DND-41 (cell line): Measurements from ENCODE around the gene TCEA3.

Experiments
- ATAC-seq: fragments of 200-7000 bp; cut with Tn5 transposase; 3 replicates; pipeline ENCODE4 v1.9.1; 2021; ENCODE audit warnings: low read depth; ENCODE audit not compliant: insufficient read depth
- DNase-seq: peaks from one replicate; pipeline ENCODE4 v3.0.0-alpha.2; 2020
- H2AFZ ChIP-seq: 2 replicates; pipeline ENCODE4 v1.6.0; 2012; ENCODE audit warnings: low read depth, low read length
- H3K27ac ChIP-seq: 2 replicates; pipeline ENCODE4 v1.5.1; 2012; ENCODE audit warnings: low read length, inconsistent platforms
- H3K27me3 ChIP-seq: fragments of 200-600 bp; sonication (generic); 2 replicates; pipeline ENCODE4 v1.6.0; 2012; ENCODE audit warnings: low read length, mild to moderate bottlenecking, inconsistent platforms; ENCODE audit not compliant: insufficient read depth, poor library complexity
- H3K36me3 ChIP-seq: 2 replicates; pipeline ENCODE4 v1.5.1; 2012; ENCODE audit warnings: low read length, inconsistent platforms; ENCODE audit not compliant: insufficient read depth
- H3K4me1 ChIP-seq: 2 replicates; pipeline ENCODE4 v1.5.1; 2012; ENCODE audit warnings: mild to moderate bottlenecking, low read length; ENCODE audit not compliant: insufficient read depth
- H3K4me2 ChIP-seq: 2 replicates; pipeline ENCODE4 v1.6.0; 2012; ENCODE audit warnings: mild to moderate bottlenecking, moderate library complexity, low read length, inconsistent platforms; ENCODE audit not compliant: insufficient read depth
- H3K4me3 ChIP-seq, 2 experiments: fragments of 200-600 bp in 1 of 2; shearing (Covaris generic) in 1 of 2; 2 replicates each; pipeline ENCODE4 v1.5.1; 2012 to 2016; ENCODE audit warnings: inconsistent platforms in 2 of 2, low read length in 2 of 2, mild to moderate bottlenecking in 2 of 2, low read depth in 1 of 2, moderate library complexity in 1 of 2
- H3K79me2 ChIP-seq: 2 replicates; pipeline ENCODE4 v1.6.0; 2012; ENCODE audit warnings: low read length, inconsistent platforms; ENCODE audit not compliant: insufficient read depth
- H3K9ac ChIP-seq: 2 replicates; pipeline ENCODE4 v1.6.0; 2012; ENCODE audit warnings: low read depth, mild to moderate bottlenecking, inconsistent platforms, low read length, moderate library complexity
- H3K9me3 ChIP-seq: 2 replicates; pipeline ENCODE4 v1.5.1; 2012; ENCODE audit warnings: low read length, moderate library complexity, mild to moderate bottlenecking, inconsistent platforms; ENCODE audit not compliant: insufficient read depth, severe bottlenecking
- H4K20me1 ChIP-seq: 2 replicates; pipeline ENCODE4 v1.6.0; 2012; ENCODE audit warnings: low read length; ENCODE audit not compliant: insufficient read depth
- EZH2 ChIP-seq: IDR thresholded peaks from 3 replicates; pipeline ENCODE4 v1.6.1; 2012; ENCODE audit warnings: borderline replicate concordance, low read depth, mild to moderate bottlenecking, moderate library complexity, low read length, inconsistent platforms; ENCODE audit not compliant: severe bottlenecking
- TF ChIP-seq, protein P1 (sequence below): IDR thresholded peaks from 2 replicates; pipeline ENCODE4 v1.5.1; 2012; ENCODE audit warnings: borderline replicate concordance, low read length, moderate library complexity, mild to moderate bottlenecking; ENCODE audit not compliant: poor library complexity, severe bottlenecking; ENCODE audit errors: extremely low read depth

TCEA3 gene

DNA sequence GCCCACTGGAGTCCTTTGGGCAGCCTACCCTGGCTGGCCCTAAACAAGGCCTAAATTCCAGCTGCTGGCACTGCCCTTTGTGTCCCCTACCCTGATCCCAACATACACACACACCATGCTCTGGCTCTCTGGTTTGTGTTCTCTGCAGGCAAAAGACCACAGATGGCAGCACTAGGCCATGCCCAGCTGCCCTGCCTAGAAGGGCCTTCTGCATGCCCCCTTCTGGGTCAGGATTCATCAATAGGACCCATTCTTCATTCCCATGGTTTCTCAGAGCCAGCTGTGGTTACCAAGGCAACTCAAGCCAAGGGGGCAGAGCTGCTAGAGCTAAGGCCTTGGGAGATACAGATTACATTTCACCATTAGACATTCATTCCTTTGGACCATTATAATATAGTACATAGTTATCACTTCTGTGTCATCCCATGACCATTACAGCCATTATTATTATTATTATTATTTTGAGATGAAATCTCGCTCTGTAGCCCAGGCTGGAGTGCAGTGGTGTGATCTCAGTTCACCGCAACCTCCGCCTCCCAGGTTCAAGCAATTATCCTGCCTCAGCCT is 42.0 kb upstream of the TCEA3 start:
- no peak overlapping the region for H3K9ac ChIP-seq
- ATAC-seq (no peak), DNase-seq (no peak)
- H4K20me1 ChIP-seq: 0 out of 2 replicates have a peak, but pooled peaks cover 3% of the 10 kb centered on the region
- H3K36me3 ChIP-seq: no peaks in the 10 kb centered on the region
- peaks cover under 1% of the 10 kb centered on the region for H3K27me3 ChIP-seq
- H3K4me2 ChIP-seq: no peak overlapping the region
- H3K27ac ChIP-seq: no peak overlapping the region
- H3K4me1 ChIP-seq: no peaks in the 10 kb centered on the region
- no peak overlapping the region for H3K4me3 ChIP-seq
- no peaks in the 10 kb centered on the region for H3K79me2 ChIP-seq
- TF ChIP-seq, protein P1, sequence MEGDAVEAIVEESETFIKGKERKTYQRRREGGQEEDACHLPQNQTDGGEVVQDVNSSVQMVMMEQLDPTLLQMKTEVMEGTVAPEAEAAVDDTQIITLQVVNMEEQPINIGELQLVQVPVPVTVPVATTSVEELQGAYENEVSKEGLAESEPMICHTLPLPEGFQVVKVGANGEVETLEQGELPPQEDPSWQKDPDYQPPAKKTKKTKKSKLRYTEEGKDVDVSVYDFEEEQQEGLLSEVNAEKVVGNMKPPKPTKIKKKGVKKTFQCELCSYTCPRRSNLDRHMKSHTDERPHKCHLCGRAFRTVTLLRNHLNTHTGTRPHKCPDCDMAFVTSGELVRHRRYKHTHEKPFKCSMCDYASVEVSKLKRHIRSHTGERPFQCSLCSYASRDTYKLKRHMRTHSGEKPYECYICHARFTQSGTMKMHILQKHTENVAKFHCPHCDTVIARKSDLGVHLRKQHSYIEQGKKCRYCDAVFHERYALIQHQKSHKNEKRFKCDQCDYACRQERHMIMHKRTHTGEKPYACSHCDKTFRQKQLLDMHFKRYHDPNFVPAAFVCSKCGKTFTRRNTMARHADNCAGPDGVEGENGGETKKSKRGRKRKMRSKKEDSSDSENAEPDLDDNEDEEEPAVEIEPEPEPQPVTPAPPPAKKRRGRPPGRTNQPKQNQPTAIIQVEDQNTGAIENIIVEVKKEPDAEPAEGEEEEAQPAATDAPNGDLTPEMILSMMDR: no peak
- no peak for TF ChIP-seq EZH2
- H2AFZ ChIP-seq: no peak overlapping the region
- H3K9me3 ChIP-seq: no peaks in the 10 kb centered on the region

- no peak for ATAC-seq
- DNase-seq: no peak
- peaks cover 6% of the 10 kb centered on the region; the same call in 1 of the 2 replicates for H4K20me1 ChIP-seq
- H3K4me1 ChIP-seq: no peaks in the 10 kb centered on the region
- no peak overlapping the region for H3K9ac ChIP-seq
- no peak overlapping the region for H2AFZ ChIP-seq
- no peak overlapping the region for H3K4me3 ChIP-seq
- no peaks in the 10 kb centered on the region for H3K36me3 ChIP-seq
- no peak for TF ChIP-seq EZH2
- TF ChIP-seq, protein P1: no peak
- no peak overlapping the region for H3K4me2 ChIP-seq
- H3K27ac ChIP-seq: no peak overlapping the region
- H3K9me3 ChIP-seq: no peaks in the 10 kb centered on the region
- H3K27me3 ChIP-seq: peaks cover 6% of the 10 kb centered on the region
- no peaks in the 10 kb centered on the region for H3K79me2 ChIP-seq
These were observed 38.7 kb upstream of the TCEA3 start for GRCh38 chr1:23463286-23463685.

- Histone ChIP-seq H4K20me1 (peaks cover 6% of the 10 kb centered on the region; the same call in 1 of the 2 replicates), H3K79me2 (no peaks in the 10 kb centered on the region), H3K4me3 (no peak overlapping the region), H3K27me3 (peaks cover 6% of the 10 kb centered on the region), H3K27ac (no peak overlapping the region), H3K4me1 (no peaks in the 10 kb centered on the region), H2AFZ (no peak overlapping the region), H3K4me2 (no peak overlapping the region), H3K9ac (no peak overlapping the region), H3K36me3 (no peaks in the 10 kb centered on the region), H3K9me3 (no peaks in the 10 kb centered on the region)
- TF ChIP-seq EZH2: no peak
- TF ChIP-seq, protein P1: no peak
- DNase-seq (no peak), ATAC-seq (no peak)
These were observed 38.2 kb upstream of the TCEA3 start for GRCh38 chr1:23462766-23463165.
